GM12891 (cell line): ENCODE results near the gene RYR1.

Source experiments
- POLR2A ChIP-seq: IDR thresholded peaks from 2 replicates; pipeline ENCODE4 v1.6.1; 2011; ENCODE audit warnings: low read depth, low read length, control low read depth
- POLR2AphosphoS5 ChIP-seq: IDR thresholded peaks from 2 replicates; pipeline ENCODE4 v1.6.1; 2011; ENCODE audit warnings: low read depth, low read length, control low read depth
- POU2F2 ChIP-seq: IDR thresholded peaks from 2 replicates; pipeline ENCODE4 v1.6.1; 2011; ENCODE audit warnings: low read depth, mild to moderate bottlenecking, control low read depth, low read length, moderate library complexity
- SPI1 ChIP-seq: IDR thresholded peaks from 2 replicates; pipeline ENCODE4 v1.6.1; 2011; ENCODE audit warnings: low read depth, low read length, control low read depth
- TAF1 ChIP-seq: IDR thresholded peaks from 2 replicates; pipeline ENCODE4 v1.6.1; 2011; ENCODE audit warnings: low read depth, low read length, control low read depth

DNA sequence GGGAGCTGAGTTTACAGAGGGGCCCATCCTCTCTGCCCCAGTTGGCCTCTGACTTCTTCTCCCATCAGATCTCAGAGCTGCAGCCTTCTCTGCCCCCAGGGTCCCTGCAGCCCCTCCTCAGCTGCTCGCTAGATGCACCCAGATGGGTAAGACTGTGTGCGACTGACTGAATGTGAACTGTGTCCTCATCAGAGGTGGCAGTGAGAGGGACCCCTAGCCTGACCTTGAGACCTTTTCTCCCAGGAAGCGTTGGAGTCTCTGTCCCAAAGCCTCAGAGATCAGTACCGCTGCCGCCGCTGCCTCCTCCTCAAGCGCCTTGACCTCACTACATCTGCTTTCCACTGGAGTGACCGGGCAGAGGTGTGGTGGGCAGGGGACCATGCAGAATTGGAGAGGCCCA lies 28.2 kb upstream of the RYR1 start:
- no peak for TF ChIP-seq POLR2AphosphoS5
- TF ChIP-seq SPI1: no peak
- no peak for TF ChIP-seq POLR2A
- no peak for TF ChIP-seq TAF1
- TF ChIP-seq POU2F2: no peak
